HFF-Myc (cell line): Measurements from ENCODE around the gene MYL11.

ENCODE experiments used
- DNase-seq: peaks from one replicate; pipeline ENCODE4 v3.0.0-alpha.2; 2011; ENCODE audit warnings: low read depth; ENCODE audit errors: extremely low read depth
- H3K4me3 ChIP-seq: replicated peaks from 2 replicates; pipeline ENCODE4 v1.5.1; 2011; ENCODE audit warnings: low read depth, mild to moderate bottlenecking, control low read depth, low read length
- TF ChIP-seq, protein P1 (sequence below): IDR thresholded peaks from 2 replicates; pipeline ENCODE4 v1.5.1; 2012; ENCODE audit warnings: mild to moderate bottlenecking, low read depth, low read length, control low read depth; ENCODE audit errors: missing control alignments

Gene MYL11

DNA sequence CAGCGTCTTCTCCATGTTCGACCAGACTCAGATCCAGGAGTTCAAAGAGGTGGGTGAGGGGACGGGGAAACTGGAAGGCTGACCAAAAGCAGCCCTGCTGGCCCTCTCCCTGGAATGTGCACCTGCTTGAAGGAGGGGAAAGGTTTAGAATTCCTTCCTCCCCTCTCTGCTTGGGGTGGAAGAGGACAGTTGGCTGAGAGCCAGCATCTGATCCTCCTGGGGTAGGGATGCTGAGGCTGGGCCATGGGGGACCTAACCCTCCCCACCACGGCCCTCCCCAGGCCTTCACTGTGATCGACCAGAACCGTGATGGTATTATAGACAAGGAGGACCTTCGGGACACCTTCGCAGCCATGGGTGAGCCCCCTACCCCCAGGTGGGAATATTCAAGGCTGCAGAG, 1.3 kb downstream of the MYL11 start:
- DNase-seq, result no peak
- H3K4me3 ChIP-seq, result no peak overlapping the region
- TF ChIP-seq, protein P1, sequence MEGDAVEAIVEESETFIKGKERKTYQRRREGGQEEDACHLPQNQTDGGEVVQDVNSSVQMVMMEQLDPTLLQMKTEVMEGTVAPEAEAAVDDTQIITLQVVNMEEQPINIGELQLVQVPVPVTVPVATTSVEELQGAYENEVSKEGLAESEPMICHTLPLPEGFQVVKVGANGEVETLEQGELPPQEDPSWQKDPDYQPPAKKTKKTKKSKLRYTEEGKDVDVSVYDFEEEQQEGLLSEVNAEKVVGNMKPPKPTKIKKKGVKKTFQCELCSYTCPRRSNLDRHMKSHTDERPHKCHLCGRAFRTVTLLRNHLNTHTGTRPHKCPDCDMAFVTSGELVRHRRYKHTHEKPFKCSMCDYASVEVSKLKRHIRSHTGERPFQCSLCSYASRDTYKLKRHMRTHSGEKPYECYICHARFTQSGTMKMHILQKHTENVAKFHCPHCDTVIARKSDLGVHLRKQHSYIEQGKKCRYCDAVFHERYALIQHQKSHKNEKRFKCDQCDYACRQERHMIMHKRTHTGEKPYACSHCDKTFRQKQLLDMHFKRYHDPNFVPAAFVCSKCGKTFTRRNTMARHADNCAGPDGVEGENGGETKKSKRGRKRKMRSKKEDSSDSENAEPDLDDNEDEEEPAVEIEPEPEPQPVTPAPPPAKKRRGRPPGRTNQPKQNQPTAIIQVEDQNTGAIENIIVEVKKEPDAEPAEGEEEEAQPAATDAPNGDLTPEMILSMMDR, result no peak

DNA sequence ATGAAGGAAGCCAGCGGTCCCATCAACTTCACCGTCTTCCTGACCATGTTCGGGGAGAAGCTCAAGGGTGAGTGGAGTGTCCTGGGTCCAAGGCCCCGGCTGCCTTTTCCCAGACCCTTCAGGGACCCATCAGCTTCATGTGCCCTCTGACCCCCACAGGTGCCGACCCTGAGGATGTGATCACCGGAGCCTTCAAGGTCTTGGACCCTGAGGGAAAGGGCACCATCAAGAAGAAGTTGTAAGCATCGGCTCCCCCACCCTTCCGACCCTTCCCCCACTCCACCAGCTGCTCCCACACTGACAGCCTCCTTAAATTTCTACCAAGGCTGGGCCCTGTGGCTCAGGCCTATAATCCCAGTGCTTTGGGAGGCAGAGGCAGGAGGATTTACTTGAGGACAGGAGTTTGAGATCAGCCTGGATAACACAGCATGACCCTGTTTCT, 1.9 kb downstream of the MYL11 start:
- no peak for DNase-seq
- TF ChIP-seq, protein P1, result no peak
- H3K4me3 ChIP-seq, result no peak overlapping the region

DNA sequence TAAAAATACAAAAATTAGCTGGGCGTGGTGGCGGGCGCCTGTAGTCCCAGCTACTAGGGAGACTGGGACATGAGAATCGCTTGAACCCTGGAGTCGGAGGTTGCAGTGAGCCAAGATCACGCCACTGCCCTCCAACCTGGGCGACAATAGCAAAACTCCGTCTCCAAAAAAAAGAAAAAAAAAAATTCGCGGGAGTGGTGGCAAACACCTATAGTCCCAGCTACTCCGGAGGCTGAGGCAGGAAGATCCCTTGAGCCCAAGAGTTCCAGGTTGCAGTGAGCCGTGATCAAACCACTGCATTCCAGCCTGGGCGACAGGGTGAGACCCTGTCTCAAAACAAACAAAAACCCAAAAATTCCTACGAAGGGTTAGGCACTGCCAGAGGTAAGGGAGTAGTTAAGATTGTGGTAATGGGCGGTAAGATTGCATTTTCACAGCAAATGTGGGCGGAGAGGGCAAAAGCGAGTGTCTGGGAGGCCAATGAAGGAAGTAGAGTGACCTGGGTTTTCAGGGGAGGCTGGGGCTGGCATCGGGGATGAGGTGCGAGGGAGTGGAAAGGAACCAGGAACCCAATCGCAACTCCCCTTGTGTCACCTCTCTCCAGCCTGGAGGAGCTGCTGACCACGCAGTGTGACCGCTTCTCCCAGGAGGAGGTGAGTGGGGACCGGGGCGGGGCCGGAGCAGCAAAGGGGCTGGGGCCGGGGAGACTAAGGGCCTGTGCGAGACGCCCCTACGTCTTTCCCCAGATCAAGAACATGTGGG, 2.6 kb downstream of the MYL11 start:
- peak overlapping the region; percentile 71 for H3K4me3 ChIP-seq
- TF ChIP-seq, protein P1, result no peak
- DNase-seq, result no peak

DNA sequence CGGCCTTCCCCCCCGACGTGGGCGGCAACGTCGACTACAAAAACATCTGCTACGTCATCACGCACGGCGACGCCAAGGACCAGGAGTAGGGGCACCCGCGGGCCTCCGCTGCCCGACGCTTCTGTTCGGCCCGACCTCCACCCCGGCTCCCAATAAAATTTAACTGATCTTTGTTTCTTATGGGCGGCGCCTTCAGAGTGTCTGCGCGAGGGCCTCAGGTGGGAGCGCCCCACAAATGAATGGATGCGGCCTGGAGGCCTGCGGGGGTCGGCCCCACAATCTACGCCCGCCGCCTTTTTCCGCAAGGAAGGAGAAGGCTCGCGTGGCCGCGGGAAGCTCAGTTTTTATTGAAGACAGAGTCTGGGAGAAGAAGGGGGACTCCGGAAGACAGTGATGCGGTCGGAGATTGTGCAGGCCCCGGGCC, 3.2 kb downstream of the MYL11 start:
- peak overlapping the region; percentile 71 for H3K4me3 ChIP-seq
- TF ChIP-seq, protein P1, result no peak
- DNase-seq, result peak; percentile 72

DNA sequence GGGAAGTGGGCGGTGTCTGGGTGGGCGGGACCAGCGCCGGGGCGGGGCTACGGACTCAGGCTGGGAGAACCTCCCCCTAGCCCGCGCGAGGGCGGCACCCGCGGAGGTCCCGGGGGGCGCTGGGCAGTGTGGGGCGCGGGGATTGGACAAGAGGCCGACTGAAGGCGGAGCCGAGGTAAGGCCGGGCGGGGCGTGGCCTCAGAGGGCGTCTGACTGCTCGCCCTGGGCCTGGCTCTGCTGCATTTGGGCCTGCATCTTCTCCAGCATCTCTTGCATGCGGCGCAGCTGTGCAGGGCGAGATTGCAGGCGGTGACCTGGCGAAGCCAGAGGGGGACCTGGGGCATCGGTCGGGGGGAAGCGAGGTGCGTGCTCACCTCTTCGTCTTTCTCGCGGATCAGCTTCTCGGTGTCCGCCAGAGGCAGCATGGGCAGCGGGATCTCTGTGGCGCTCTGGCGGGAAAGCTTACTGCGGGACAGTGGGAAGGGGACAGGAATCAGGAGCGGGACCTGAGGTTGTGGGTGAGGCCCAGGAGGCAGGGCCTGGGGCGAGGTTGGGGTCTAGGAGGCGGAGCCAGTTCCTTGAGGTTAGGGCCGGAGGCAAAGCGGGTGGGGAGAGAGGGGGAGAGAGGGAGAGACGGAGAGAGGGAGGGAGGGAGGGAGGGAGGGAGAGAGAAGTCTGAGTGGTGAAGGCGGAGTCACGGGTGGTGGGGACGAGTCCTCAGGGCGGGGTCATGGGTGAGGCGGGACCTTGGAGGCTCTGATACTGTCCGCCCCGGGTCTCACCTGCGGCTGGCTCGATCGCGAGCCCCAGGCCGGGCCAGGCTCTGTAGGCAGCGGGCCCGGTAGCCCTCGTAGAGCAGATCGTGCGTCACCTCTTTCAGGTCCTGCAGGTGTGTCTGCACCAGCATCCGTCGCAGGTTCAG, 3.9 kb downstream of the MYL11 start:
- peak; percentile 84 for DNase-seq
- peak overlapping the region; percentile 71 for H3K4me3 ChIP-seq
- TF ChIP-seq, protein P1, result peak; percentile 5

DNA sequence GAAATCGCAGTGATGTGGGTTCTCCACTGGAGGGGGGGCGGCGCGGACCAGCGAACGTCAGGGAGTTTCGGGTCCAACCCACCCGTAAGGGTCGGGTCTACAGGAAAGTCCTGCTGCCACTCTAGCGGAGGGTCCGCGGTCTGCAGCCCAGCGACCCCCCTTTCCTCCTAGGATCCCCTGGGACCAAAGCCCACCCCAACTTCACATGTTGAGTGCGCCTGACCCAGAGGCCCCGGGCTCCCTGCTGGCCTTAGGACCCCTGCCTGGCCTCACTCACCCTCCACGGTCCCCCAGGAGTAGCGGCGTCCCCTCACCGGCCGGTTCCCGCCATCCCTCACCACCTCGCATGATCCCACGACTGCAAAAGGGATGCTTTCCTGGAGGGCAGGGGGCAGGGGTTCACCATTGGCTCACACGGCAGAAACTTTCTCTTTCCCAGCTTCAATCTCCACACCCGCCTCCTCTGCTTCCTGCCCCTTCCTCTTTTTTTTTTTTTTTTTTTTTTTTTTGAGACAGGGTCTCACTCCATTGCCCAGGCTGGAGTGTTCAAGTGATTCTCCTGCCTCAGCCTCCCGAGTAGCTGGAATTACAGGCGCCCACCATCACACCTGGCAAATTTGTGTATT, 4.7 kb downstream of the MYL11 start:
- TF ChIP-seq, protein P1, result no peak
- no peak for DNase-seq
- peak overlapping the region; percentile 71 for H3K4me3 ChIP-seq
